ENCODE results near the gene DHFR2.
"Not testable (repeated sequence)": the region's sequence is repeated elsewhere in the genome, so short reads cannot be mapped to it uniquely, and the experiment has no call there.

The DHFR2 gene

GRCh38 chr3:94062513-94063404, at the start of gene DHFR2, which contains the start of gene NSUN3:
Gene DHFR2 (minus strand): TSS chr3:94062916. CDS start chr3:94061511, 1,405 bp downstream.
Gene NSUN3 (plus strand): TSS chr3:94063061. CDS start chr3:94063127, 66 bp downstream.
- peak within 1 kb of the TSS; percentile 95 for H3K9ac ChIP-seq (ENCODE audit: low read length)
- peak within 1 kb of the TSS; percentile 98 for H3K4me2 ChIP-seq (ENCODE audit: low read length)
- no peaks in the 10 kb centered on the region for H3K27me3 ChIP-seq (ENCODE audit: low read depth, low read length)
- H3K36me3 ChIP-seq (replicated peaks; ENCODE audit: low read depth, low read length) = peaks cover 8% of the 10 kb centered on the region
- peaks cover 23% of the 10 kb centered on the region for H3K4me1 ChIP-seq (ENCODE audit: low read length)
- peak within 1 kb of the TSS; percentile 93 for H2AFZ ChIP-seq (ENCODE audit: low read depth, low read length)
- TF ChIP-seq EZH2phosphoT487 (IDR thresholded peaks at IDR 0.05; ENCODE audit: low read depth) (no peak), CTCF (IDR thresholded peaks at IDR 0.05; ENCODE audit: low read depth, low read length) (no peak)
- peak within 1 kb of the TSS; percentile 78 for H3K4me3 ChIP-seq (ENCODE audit: low read length)
- no peaks in the 10 kb centered on the region for H4K20me1 ChIP-seq (ENCODE audit: insufficient read depth, low read length)
- H3K27ac ChIP-seq (ENCODE audit: low read length) = peak within 1 kb of the TSS; percentile 88
- peaks cover 31% of the 10 kb centered on the region for H3K79me2 ChIP-seq (ENCODE audit: low read length)
- H3K9me3 ChIP-seq (ENCODE audit: insufficient read depth, low read length) = no peaks in the 10 kb centered on the region

- H3K27me3 ChIP-seq (ENCODE audit: low read depth, low read length) = no peaks in the 10 kb centered on the region
- no peaks in the 10 kb centered on the region for H3K4me1 ChIP-seq (ENCODE audit: low read length)
- H3K9me3 ChIP-seq (ENCODE audit: insufficient read depth, low read length) = no peaks in the 10 kb centered on the region
- no peaks in the 10 kb centered on the region for H3K79me2 ChIP-seq (ENCODE audit: low read length)
- H3K9ac ChIP-seq (ENCODE audit: low read length) = no peak overlapping the region
- no peak overlapping the region for H3K4me2 ChIP-seq (ENCODE audit: low read length)
- TF ChIP-seq EZH2phosphoT487 (IDR thresholded peaks at IDR 0.05; ENCODE audit: low read depth) (no peak), CTCF (IDR thresholded peaks at IDR 0.05; ENCODE audit: low read depth, low read length) (no peak)
- H2AFZ ChIP-seq (ENCODE audit: low read depth, low read length) = no peak overlapping the region
- no peak overlapping the region for H3K4me3 ChIP-seq (ENCODE audit: low read length)
- no peaks in the 10 kb centered on the region for H4K20me1 ChIP-seq (ENCODE audit: insufficient read depth, low read length)
- peaks cover 3% of the 10 kb centered on the region for H3K36me3 ChIP-seq (replicated peaks; ENCODE audit: low read depth, low read length)
- H3K27ac ChIP-seq (ENCODE audit: low read length) = no peak overlapping the region
Observed at GRCh38 chr3:94110854-94111253, 48.1 kb upstream of the DHFR2 start.

GRCh38 chr3:94110232-94110631, 47.5 kb upstream of the DHFR2 start:
- H3K9ac ChIP-seq (ENCODE audit: low read length); H2AFZ ChIP-seq (ENCODE audit: low read depth, low read length); H3K27ac ChIP-seq (ENCODE audit: low read length); H3K36me3 ChIP-seq (replicated peaks; ENCODE audit: low read depth, low read length); H3K9me3 ChIP-seq (ENCODE audit: insufficient read depth, low read length); H3K4me3 ChIP-seq (ENCODE audit: low read length); H3K4me1 ChIP-seq (ENCODE audit: low read length); H3K4me2 ChIP-seq (ENCODE audit: low read length); H3K27me3 ChIP-seq (ENCODE audit: low read depth, low read length); H3K79me2 ChIP-seq (ENCODE audit: low read length); H4K20me1 ChIP-seq (ENCODE audit: insufficient read depth, low read length): not testable (repeated sequence)

GRCh38 chr3:94106268-94106667, 43.6 kb upstream of the DHFR2 start:
- Histone ChIP-seq H3K9ac (ENCODE audit: low read length) (no peak overlapping the region), H3K27me3 (ENCODE audit: low read depth, low read length) (no peaks in the 10 kb centered on the region), H3K4me2 (ENCODE audit: low read length) (no peak overlapping the region), H2AFZ (ENCODE audit: low read depth, low read length) (no peak overlapping the region), H3K9me3 (ENCODE audit: insufficient read depth, low read length) (no peaks in the 10 kb centered on the region), H3K4me3 (ENCODE audit: low read length) (no peak overlapping the region), H3K36me3 (replicated peaks; ENCODE audit: low read depth, low read length) (peaks cover 7% of the 10 kb centered on the region), H3K27ac (ENCODE audit: low read length) (no peak overlapping the region), H3K79me2 (ENCODE audit: low read length) (no peaks in the 10 kb centered on the region), H4K20me1 (ENCODE audit: insufficient read depth, low read length) (no peaks in the 10 kb centered on the region), H3K4me1 (ENCODE audit: low read length) (no peaks in the 10 kb centered on the region)
- TF ChIP-seq CTCF (IDR thresholded peaks at IDR 0.05; ENCODE audit: low read depth, low read length) (no peak), EZH2phosphoT487 (IDR thresholded peaks at IDR 0.05; ENCODE audit: low read depth) (no peak)

Data from OCI-LY3 (cell line).